Smooth muscle cell (in vitro differentiated cells): ENCODE measurements around the gene MBOAT2. TPM values are rescaled to one million over a fixed set of nuclear protein-coding genes. Genes with fewer than 3 reads are reported as not detected.
"Not testable (repeated sequence)": the region's sequence is repeated elsewhere in the genome, so short reads cannot be mapped to it uniquely, and the experiment has no call there.

Experiments used
- DNase-seq: peaks from one replicate; lab custom pipeline; 2025; ENCODE audit not compliant: unreplicated experiment; lab: John Stamatoyannopoulos, UW
- H2AFZ ChIP-seq: fragments of 200-600 bp; sonication (generic); 2 replicates; pipeline ENCODE4 v1.6.0; 2016; ENCODE audit warnings: antibody characterized with exemption, low read depth, mild to moderate bottlenecking
- H3F3A ChIP-seq: fragments of 200-600 bp; sonication (generic); 2 replicates; pipeline ENCODE4 v1.6.0; 2017; ENCODE audit warnings: antibody characterized with exemption, low read depth
- H3K27ac ChIP-seq: fragments of 200-600 bp; sonication (generic); 2 replicates; pipeline ENCODE4 v1.5.1; 2016; ENCODE audit warnings: low read depth, mild to moderate bottlenecking
- H3K27me3 ChIP-seq: fragments of 200-600 bp; sonication (generic); 2 replicates; pipeline ENCODE4 v1.6.1; 2016; ENCODE audit warnings: low read depth, mild to moderate bottlenecking
- H3K36me3 ChIP-seq: fragments of 200-600 bp; sonication (generic); 2 replicates; pipeline ENCODE4 v1.5.1; 2016; ENCODE audit warnings: low read depth
- H3K4me1 ChIP-seq: fragments of 200-600 bp; sonication (generic); 2 replicates; pipeline ENCODE4 v1.5.1; 2016; ENCODE audit warnings: low read depth
- H3K4me2 ChIP-seq: fragments of 200-600 bp; sonication (generic); 2 replicates; pipeline ENCODE4 v1.6.0; 2016; ENCODE audit warnings: mild to moderate bottlenecking
- H3K4me3 ChIP-seq: fragments of 200-600 bp; sonication (generic); 2 replicates; pipeline ENCODE4 v1.5.1; 2016; ENCODE audit warnings: mild to moderate bottlenecking
- H3K79me2 ChIP-seq: fragments of 200-600 bp; sonication (generic); 2 replicates; pipeline ENCODE4 v1.6.0; 2016; ENCODE audit warnings: low read depth, mild to moderate bottlenecking
- H3K9ac ChIP-seq: fragments of 200-600 bp; sonication (generic); 2 replicates; pipeline ENCODE4 v1.6.0; 2016; ENCODE audit warnings: low read depth
- H3K9me3 ChIP-seq: fragments of 200-600 bp; sonication (generic); replicated peaks from 2 replicates; pipeline ENCODE4 v1.5.1; 2016; ENCODE audit warnings: low read depth
- H4K20me1 ChIP-seq: fragments of 200-600 bp; sonication (generic); 2 replicates; pipeline ENCODE4 v1.6.0; 2016; ENCODE audit warnings: low read depth
- CTCF ChIP-seq: fragments of 200-600 bp; sonication (generic); IDR thresholded peaks from 2 replicates; pipeline ENCODE4 v1.5.1; 2017; ENCODE audit warnings: borderline replicate concordance, mild to moderate bottlenecking, antibody characterized with exemption; ENCODE audit not compliant: insufficient read depth, poor library complexity, severe bottlenecking
- WGBS: methylation state at CpG from one replicate; pipeline ENCODE4 v1.1.7; 2016; ENCODE audit warnings: low lambda C conversion rate; 5-methylcytosine and 5-hydroxymethylcytosine counted together
- polyA plus RNA-seq: library from polyadenylated mRNA; unstranded; fragments of >200 nt; fragmentation: Nextera tagmentation; extraction: Ambion mirVana; gene quantifications from 2 replicates; pipeline ENCODE4 v1.2.1, GENCODE V29; 2016
- total RNA-seq: library from RNA; depleted of rRNA; stranded (reverse); fragments of >200 nt; gene quantifications from 2 replicates; pipeline ENCODE4 v1.2.3, GENCODE V29; 2014

The MBOAT2 gene
- total RNA-seq (24.1 and 49.5 TPM in 2 replicates), polyA plus RNA-seq (32.6 and 35.2 TPM in 2 replicates)

DNA sequence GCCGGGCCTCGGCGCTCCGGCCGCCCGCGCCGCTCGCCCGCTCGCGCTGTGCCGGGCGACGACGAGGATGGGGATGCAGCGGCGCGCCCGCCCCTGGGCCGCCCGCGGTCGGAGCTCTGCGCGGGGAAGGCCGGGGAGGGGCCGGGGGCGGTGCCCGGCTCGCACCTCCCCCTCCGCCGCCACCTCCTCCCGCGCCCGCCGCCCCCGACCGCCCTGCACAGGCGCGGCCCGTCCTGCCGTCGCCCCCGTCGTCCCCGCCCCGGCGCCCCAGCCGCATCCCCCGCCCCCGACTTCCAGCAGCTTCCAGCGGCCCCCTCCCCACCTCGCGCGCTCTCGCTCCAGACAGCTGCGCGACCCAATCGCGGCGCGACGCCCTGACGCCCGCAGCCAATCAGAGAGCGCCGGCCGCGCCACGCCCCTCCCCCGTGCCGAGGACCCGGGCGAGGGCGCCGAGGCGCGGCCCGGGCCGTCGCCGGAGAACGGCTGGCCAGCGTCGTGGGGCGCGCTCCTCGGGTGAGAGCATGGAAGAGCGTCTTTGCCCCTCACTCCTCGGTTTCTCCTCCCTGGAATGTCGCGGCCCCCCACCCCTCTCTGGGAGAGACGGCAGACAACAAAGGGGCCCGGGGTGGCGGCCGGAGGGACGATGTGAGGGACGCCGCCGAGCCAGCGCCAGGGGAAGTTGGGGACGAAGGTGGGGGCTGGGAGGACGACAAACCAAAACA is at the start of gene MBOAT2:
Gene MBOAT2 (minus strand): TSS at position 69 of the 722 bp plus-strand sequence. CDS start 70 bp downstream, outside the sequence.
- Histone ChIP-seq H3K4me3 (peak within 1 kb of the TSS; percentile 81), H3K4me2 (peak within 1 kb of the TSS; percentile 92), H4K20me1 (peaks cover 37% of the 10 kb centered on the region), H3F3A (peaks cover 3% of the 10 kb centered on the region), H3K79me2 (peaks cover 43% of the 10 kb centered on the region), H2AFZ (peak within 1 kb of the TSS; percentile 87), H3K9ac (peak within 1 kb of the TSS; percentile 81), H3K27ac (peak within 1 kb of the TSS; percentile 92), H3K27me3 (no peaks in the 10 kb centered on the region), H3K4me1 (peaks cover 10% of the 10 kb centered on the region), H3K36me3 (no peaks in the 10 kb centered on the region), H3K9me3 (no peaks in the 10 kb centered on the region)
- no peak for TF ChIP-seq CTCF
- WGBS: 1% methylated on average over 65 of the region's 104 CpGs
- DNase-seq: peak; percentile 80

- no peak overlapping the region for H3K4me2 ChIP-seq
- 88% methylated on average over 6 of the region's 6 CpGs for WGBS
Measured at GRCh38 chr2:9052821-9053533, 49.5 kb upstream of the MBOAT2 start.

DNA sequence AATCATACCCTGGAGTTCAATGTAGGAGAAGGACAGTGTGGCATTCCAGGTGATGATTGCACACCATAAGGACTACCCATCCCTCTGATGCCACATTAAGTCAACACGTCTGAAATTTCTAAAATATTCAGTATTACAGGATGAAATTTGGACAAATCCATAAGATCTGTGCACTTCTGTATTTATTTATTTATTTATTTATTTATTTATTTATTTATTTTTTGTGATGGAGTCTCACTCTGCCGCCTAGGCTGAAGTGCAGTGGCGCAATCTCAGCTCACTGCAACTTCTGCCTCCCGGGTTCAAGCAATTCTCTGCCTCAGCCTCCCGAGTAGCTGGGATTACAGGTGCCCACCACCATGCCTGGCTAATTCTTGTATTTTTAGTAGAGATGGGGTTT is 48.0 kb upstream of the MBOAT2 start:
- H3K4me1 ChIP-seq, H3K79me2 ChIP-seq, H3K4me2 ChIP-seq, H3F3A ChIP-seq, H4K20me1 ChIP-seq, H3K36me3 ChIP-seq, H3K9ac ChIP-seq, H3K27me3 ChIP-seq, H3K27ac ChIP-seq, H3K9me3 ChIP-seq, H2AFZ ChIP-seq, DNase-seq, H3K4me3 ChIP-seq: not testable (repeated sequence)
- WGBS: 96% methylated on average over 5 of the region's 5 CpGs

More at GRCh38 chr2:9052821-9053533, 49.5 kb upstream of the MBOAT2 start:
- H3K9ac ChIP-seq: no peak overlapping the region
- H3K4me3 ChIP-seq: no peak overlapping the region
- no peaks in the 10 kb centered on the region for H3F3A ChIP-seq
- no peak overlapping the region for H3K27ac ChIP-seq
- no peak for DNase-seq
- H3K36me3 ChIP-seq: no peaks in the 10 kb centered on the region
- no peaks in the 10 kb centered on the region for H4K20me1 ChIP-seq
- H3K27me3 ChIP-seq: no peaks in the 10 kb centered on the region
- H3K4me1 ChIP-seq: no peaks in the 10 kb centered on the region
- H3K9me3 ChIP-seq: no peaks in the 10 kb centered on the region
- TF ChIP-seq CTCF: no peak
- H3K79me2 ChIP-seq: no peaks in the 10 kb centered on the region
- H2AFZ ChIP-seq: no peak overlapping the region

DNA sequence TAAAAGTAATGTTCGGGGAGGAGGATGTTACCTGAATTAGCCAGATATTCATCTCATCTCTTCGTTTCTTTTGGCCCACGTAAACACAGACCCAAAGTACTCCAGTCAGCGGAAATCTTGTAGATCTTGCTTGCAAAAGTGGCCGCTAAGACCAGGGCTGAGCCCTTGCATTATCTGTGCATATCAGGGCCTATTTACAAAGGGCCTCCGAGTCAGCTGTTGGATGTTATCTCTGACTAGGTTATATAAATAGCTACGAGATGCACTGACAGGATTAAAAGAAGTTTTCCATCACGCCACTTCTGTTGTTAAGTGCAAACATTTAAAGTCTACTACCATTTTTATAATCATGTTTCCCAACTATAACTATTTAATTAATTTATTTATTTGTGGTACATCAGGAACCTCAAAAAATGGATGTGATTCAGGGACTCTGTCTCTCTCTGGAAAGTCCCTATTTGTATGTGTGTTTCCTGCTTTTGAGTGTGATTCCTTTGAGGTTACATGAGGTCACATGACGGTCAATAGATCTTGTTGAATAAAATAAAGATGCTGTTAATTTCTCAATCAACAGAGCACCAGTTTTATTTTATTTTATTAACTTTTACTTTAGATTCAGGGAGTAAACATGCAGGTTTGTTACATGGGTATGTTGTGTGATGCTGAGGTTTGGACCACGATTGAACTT is 46.8 kb upstream of the MBOAT2 start:
- Histone ChIP-seq H3K4me1 (no peaks in the 10 kb centered on the region), H3K9me3 (no peaks in the 10 kb centered on the region), H3K27ac (no peak overlapping the region), H3K4me2 (no peak overlapping the region), H3K9ac (no peak overlapping the region), H4K20me1 (no peaks in the 10 kb centered on the region), H2AFZ (peak overlapping the region; percentile 68), H3F3A (no peaks in the 10 kb centered on the region), H3K36me3 (no peaks in the 10 kb centered on the region), H3K4me3 (no peak overlapping the region), H3K27me3 (no peaks in the 10 kb centered on the region), H3K79me2 (no peaks in the 10 kb centered on the region)
- WGBS: 32% methylated on average over 10 of the region's 10 CpGs
- DNase-seq: no peak
- TF ChIP-seq CTCF: no peak
